ENCODE measurements around the gene HOXD13.

- no peak for TF ChIP-seq CTCF (IDR thresholded peaks at IDR 0.05; ENCODE audit: low read depth, low read length)
- TF ChIP-seq POLR2A (IDR thresholded peaks at IDR 0.05; ENCODE audit: extremely low read depth, insufficient read length): no peak
- TF ChIP-seq MYC (IDR thresholded peaks at IDR 0.05; ENCODE audit: low read depth, low read length): no peak
- TF ChIP-seq, protein P1, sequence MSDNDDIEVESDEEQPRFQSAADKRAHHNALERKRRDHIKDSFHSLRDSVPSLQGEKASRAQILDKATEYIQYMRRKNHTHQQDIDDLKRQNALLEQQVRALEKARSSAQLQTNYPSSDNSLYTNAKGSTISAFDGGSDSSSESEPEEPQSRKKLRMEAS (IDR thresholded peaks at IDR 0.05; ENCODE audit: low read depth, low read length): no peak
Observed at GRCh38 chr2:176056406-176056805, 36.1 kb upstream of the HOXD13 start.
